H1 (cell line): Measurements from ENCODE around the gene TRIM7.

ENCODE experiments used
- CTCF ChIP-seq, 3 experiments: IDR thresholded peaks; 1 replicate in 2 of 3; 2 replicates in 1 of 3; pipeline versions ENCODE4 v1.5.1 to v1.6.1; 2011; ENCODE audit warnings: low read length in 3 of 3, mild to moderate bottlenecking in 3 of 3, inconsistent platforms in 2 of 3, low read depth in 1 of 3, moderate library complexity in 1 of 3; ENCODE audit not compliant: insufficient read depth in 1 of 3; ENCODE audit errors: control extremely low read depth in 1 of 3
- MAX ChIP-seq: IDR thresholded peaks from 2 replicates; pipeline ENCODE4 v1.6.1; 2012; ENCODE audit warnings: inconsistent platforms
- PHF8 ChIP-seq: fragments of 200-600 bp; sonication (generic); conservative IDR thresholded peaks from 2 replicates; pipeline ENCODE4 v1.7.1; 2012; ENCODE audit warnings: low read depth, mild to moderate bottlenecking, inconsistent platforms, low read length, moderate library complexity
- POLR2A ChIP-seq, 2 experiments: IDR thresholded peaks; 1 replicate in 1 of 2; 2 replicates in 1 of 2; pipeline ENCODE4 v1.6.1; 2011; ENCODE audit warnings: low read depth in 2 of 2, low read length in 2 of 2, mild to moderate bottlenecking in 2 of 2; ENCODE audit errors: control extremely low read depth in 1 of 2
- SP2 ChIP-seq: IDR thresholded peaks from 2 replicates; pipeline ENCODE4 v1.6.1; 2012; ENCODE audit warnings: mild to moderate bottlenecking, low read length, inconsistent platforms
- USF2 ChIP-seq: IDR thresholded peaks from 2 replicates; pipeline ENCODE4 v1.6.1; 2011; ENCODE audit warnings: low read length, improper control_type of control experiment

GRCh38 chr5:181212934-181213333 is 7.9 kb upstream of the TRIM7 start:
- TF ChIP-seq CTCF (IDR thresholded peaks at IDR 0.05; ENCODE audit: control extremely low read depth in 1 of 3, insufficient read depth in 1 of 3, low read depth in 1 of 3, low read length in 3 of 3) = no peak
- no peak for TF ChIP-seq POLR2A (IDR thresholded peaks at IDR 0.05; ENCODE audit: control extremely low read depth in 1 of 2, low read depth in 2 of 2, low read length in 2 of 2)
- TF ChIP-seq USF2 = no peak
- TF ChIP-seq PHF8 = no peak
- no peak for TF ChIP-seq MAX
- TF ChIP-seq SP2 = no peak
